Measurements from ENCODE around the gene PLA2R1.
"Not testable (repeated sequence)": the region's sequence is repeated elsewhere in the genome, so short reads cannot be mapped to it uniquely, and the experiment has no call there.

Gene PLA2R1

DNA sequence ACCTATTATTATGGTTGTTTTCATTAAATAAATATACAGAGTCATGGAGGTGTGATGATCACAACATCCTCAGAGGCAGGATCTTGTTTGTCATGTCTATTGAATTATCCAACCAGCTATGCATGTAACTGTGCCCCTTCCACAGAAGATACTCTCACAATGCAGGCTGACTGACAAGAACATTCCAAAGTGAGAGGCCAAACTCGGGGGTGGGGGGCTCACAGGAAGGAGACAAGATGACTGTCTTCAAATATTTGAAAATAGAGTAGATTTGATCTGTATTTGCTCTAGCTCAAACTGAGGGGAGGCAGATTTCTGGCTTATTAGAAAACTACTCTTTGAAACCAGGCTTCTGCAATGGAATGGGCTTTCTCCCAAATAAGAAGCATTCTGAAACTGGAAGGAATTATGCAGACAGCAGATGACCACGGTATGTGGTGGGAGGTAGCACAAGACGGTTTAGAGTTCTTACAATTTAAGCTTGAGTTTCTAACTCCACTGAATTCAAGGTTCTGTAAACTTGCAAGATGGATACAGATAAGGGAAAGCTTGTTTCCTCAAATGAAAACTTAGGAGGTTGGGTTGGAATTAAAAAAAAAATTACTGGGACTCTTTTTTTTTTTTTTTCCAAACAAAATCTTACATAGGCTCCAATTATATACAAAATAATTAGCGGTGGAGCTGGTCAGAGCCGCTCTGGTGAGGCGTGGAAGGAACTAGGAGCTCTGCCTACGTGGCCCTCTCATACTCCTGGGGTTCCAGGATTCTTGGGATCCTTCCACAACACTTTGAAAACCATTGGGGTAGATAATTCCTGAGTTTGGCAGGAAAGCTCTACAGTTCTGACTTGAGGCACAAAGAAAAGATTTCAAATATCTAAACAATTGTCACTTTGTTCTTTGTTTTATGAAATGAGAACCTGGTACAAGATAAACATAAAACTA is 79.3 kb downstream of the PLA2R1 start:
- TF ChIP-seq, protein P1, sequence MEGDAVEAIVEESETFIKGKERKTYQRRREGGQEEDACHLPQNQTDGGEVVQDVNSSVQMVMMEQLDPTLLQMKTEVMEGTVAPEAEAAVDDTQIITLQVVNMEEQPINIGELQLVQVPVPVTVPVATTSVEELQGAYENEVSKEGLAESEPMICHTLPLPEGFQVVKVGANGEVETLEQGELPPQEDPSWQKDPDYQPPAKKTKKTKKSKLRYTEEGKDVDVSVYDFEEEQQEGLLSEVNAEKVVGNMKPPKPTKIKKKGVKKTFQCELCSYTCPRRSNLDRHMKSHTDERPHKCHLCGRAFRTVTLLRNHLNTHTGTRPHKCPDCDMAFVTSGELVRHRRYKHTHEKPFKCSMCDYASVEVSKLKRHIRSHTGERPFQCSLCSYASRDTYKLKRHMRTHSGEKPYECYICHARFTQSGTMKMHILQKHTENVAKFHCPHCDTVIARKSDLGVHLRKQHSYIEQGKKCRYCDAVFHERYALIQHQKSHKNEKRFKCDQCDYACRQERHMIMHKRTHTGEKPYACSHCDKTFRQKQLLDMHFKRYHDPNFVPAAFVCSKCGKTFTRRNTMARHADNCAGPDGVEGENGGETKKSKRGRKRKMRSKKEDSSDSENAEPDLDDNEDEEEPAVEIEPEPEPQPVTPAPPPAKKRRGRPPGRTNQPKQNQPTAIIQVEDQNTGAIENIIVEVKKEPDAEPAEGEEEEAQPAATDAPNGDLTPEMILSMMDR (conservative IDR thresholded peaks at IDR 0.05) = no peak
- H3K27ac ChIP-seq = peak overlapping the region; percentile 4; the same call in 1 of the 2 replicates

DNA sequence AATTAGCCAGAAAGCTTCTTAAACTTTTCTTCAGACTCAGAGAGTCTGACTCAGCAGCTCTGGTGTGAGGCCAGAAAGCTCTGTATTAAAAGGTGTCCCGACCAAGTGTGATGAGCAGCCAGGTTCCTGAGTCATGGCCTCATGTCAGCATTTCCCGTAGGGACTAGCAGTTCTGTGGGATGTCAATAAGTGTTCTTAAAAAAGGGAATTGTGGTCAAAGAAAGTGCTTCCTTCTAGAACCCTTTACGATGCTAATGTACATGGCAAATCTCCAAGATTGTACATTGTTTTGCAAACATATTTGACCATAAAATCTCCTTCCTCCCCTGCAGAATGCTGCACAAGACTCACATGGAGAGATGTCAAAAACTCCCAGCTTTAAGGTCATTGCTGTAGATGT is 80.1 kb downstream of the PLA2R1 start:
- H3K27ac ChIP-seq = peak overlapping the region; percentile 4; the same call in 1 of the 2 replicates
- TF ChIP-seq, protein P1 (conservative IDR thresholded peaks at IDR 0.05) = no peak

DNA sequence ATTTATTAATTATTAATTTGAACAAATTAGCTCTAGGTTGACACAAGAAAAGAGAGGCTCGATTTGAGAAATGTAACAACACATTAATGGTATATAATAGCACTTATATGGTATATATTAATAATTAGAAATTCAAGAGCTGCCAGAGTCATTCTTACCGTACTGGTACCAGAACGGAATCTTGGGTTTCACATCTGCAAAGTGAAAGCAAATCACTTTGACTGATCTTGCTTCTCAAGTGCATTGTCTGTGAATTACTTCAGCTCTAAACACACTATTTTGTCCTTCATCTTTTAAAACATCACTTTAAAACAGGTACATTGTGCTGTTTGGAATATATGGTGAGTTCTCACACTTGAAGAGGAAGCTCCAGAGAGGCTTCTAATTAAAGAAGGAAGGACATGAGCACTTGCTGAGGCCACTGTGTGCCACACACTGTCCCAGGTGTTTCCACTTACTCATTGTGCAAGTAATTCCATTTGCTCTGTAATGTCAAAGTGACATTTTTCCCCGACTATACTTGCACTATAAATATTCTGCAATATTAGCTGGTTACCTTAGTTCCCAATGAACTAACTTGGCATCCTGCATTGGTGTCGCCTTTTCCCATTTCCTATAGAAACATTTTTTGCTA is 85.8 kb downstream of the PLA2R1 start:
- TF ChIP-seq, protein P1 (conservative IDR thresholded peaks at IDR 0.05) = no peak
- no peak overlapping the region for H3K27ac ChIP-seq

DNA sequence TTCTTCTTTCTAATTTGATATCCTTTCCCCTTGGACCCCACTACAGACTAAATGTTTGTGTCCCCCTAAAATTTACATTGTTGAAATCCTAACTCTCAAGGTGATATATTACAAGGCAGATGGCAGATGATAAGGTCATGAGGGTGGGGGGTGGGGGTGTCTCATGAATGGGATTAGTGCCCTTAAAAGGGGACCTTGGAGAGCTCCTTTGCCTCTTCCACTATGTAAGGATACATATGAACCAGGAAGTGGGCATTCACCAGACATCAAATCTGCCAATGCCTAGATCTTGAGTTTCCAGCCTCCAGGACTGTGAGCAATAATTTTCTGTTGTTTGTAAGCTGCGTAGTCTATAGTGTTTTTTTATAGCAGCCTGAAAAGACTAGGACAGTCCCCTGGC is 89.1 kb downstream of the PLA2R1 start:
- TF ChIP-seq, protein P1 (conservative IDR thresholded peaks at IDR 0.05) = no peak
- no peak overlapping the region for H3K27ac ChIP-seq

DNA sequence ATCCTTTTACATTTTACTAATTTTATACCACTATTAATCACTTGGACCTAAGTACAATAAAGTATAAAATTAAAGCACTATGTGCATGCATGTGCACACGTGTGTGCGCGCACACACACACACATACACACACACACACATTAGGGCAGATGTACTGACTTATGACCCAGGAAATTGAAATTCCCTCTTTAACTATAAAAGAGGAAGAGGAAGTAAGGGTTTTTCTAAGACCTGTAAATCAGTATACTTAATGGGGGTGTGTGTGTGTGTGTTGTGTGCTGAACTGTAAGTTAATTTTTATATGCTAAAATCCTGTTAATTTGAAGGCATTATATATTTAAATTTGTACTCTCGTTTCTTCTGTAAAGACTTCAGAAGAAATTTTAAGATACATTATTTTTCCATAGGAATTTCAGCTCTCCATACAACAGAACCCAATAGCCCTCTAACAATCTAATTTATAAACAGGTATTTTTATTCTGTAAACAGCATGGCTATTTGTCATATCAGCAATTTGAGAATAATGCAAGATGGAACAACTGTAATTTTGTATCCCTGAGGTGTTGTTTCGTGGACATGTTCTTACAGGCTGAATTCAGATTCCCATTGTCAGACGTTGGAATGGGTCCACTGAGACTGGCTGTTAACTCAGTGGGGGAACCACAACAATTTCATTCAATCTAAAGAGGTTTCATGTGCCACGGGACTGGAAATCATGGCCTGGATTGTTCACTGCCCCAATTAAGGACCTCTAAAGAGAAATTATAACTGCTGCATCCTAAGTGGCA is 90.9 kb downstream of the PLA2R1 start:
- H3K27ac ChIP-seq = no peak overlapping the region
- TF ChIP-seq, protein P1 (conservative IDR thresholded peaks at IDR 0.05) = no peak

DNA sequence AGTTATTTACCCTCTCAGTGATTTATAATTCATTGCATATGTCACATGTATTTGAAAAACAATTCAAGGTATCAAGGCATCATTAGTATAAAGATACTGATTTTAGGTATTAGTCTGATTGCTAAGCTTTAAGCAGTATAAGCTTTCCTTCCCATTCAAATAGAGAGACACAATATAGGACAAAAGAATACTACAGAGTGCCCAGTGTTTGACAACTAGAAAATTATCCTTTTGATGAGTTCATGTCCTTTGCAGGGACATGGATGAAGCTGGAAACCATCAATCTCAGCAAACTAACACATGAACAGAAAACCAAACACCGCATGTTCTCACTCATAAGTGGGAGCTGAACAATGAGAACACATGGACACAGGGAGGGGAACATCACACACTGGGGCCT is 91.9 kb downstream of the PLA2R1 start:
- H3K27ac ChIP-seq = not testable (repeated sequence)

DNA sequence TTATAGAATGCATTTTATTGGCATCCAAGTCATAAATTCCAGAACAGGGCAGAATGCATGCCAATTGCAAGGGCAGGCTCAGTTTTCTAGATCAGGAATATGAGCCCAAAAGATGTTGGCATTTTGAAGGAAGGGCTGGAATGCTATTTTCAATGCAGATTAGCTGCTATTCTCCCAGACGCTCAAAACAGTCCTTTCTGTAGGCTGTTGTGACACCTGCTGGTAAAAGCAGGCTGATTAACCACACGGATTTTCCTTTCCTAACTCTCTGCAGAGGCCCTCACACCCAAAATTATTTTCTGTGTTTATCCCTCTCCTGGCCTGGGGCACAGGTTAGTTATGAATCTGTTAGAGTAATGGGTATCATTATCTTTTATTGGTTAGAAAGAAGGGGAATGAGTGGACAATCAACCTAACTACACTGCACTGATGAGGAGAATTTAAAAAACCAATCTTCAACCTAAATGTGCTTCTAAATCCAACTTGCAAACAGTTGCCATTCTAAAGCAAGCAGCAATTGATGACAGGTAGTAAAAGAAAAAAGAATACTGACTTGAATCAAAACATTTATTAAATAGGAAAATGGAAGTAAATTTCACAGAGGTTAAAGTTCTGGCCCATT is 94.0 kb downstream of the PLA2R1 start:
- TF ChIP-seq, protein P1 (conservative IDR thresholded peaks at IDR 0.05) = peak; percentile 77
- no peak overlapping the region for H3K27ac ChIP-seq

All from VCaP (cell line).